HFFc6 (cell line): ENCODE results near the gene DIRAS1. TPM values are rescaled to one million over a fixed set of nuclear protein-coding genes. Genes with fewer than 3 reads are reported as not detected.

ENCODE experiments used
- DNase-seq: peaks from one replicate; pipeline ENCODE4 v3.0.0-alpha.2; 2018
- H3K27ac Mint-ChIP-seq: 2 replicates; pipeline ENCODE4 v1.8.0; 2020; ENCODE audit warnings: mild to moderate bottlenecking, mixed read lengths
- H3K27me3 Mint-ChIP-seq: 2 replicates; pipeline ENCODE4 v1.8.0; 2021; ENCODE audit warnings: mild to moderate bottlenecking, moderate library complexity, mixed read lengths; ENCODE audit not compliant: insufficient read depth
- H3K36me3 Mint-ChIP-seq: 2 replicates; pipeline ENCODE4 v1.8.0; 2021; ENCODE audit warnings: low read depth, mixed read lengths
- H3K4me1 Mint-ChIP-seq: 2 replicates; pipeline ENCODE4 v1.8.0; 2020; ENCODE audit warnings: low read depth, mixed read lengths
- H3K4me3 Mint-ChIP-seq: 2 replicates; pipeline ENCODE4 v1.8.0; 2020; ENCODE audit warnings: mild to moderate bottlenecking, moderate library complexity, mixed read lengths
- H3K9me3 Mint-ChIP-seq: 2 replicates; pipeline ENCODE4 v1.8.0; 2020; ENCODE audit warnings: mild to moderate bottlenecking, mixed read lengths
- total RNA-seq, 6 experiments: library from RNA; stranded (reverse); fragmentation: NEBNext Ultra II Directional; extraction: Animal tissue kit (Norgen Biotek cat#: 25700); gene quantifications; 2 replicates in 1 of 6; 3 replicates in 5 of 6; pipeline ENCODE4 v1.2.3, GENCODE V29; 2021
- TF ChIP-seq, protein P1 (sequence below): fragments of 200-600 bp; sonication (generic); IDR thresholded peaks from 2 replicates; pipeline ENCODE4 v1.5.0; 2021; ENCODE audit warnings: antibody characterized with exemption, mild to moderate bottlenecking

The DIRAS1 gene
- total RNA-seq, 6 experiments from 2014 or later, result 10.6 to 21.6 (median 12.7) TPM

DNA sequence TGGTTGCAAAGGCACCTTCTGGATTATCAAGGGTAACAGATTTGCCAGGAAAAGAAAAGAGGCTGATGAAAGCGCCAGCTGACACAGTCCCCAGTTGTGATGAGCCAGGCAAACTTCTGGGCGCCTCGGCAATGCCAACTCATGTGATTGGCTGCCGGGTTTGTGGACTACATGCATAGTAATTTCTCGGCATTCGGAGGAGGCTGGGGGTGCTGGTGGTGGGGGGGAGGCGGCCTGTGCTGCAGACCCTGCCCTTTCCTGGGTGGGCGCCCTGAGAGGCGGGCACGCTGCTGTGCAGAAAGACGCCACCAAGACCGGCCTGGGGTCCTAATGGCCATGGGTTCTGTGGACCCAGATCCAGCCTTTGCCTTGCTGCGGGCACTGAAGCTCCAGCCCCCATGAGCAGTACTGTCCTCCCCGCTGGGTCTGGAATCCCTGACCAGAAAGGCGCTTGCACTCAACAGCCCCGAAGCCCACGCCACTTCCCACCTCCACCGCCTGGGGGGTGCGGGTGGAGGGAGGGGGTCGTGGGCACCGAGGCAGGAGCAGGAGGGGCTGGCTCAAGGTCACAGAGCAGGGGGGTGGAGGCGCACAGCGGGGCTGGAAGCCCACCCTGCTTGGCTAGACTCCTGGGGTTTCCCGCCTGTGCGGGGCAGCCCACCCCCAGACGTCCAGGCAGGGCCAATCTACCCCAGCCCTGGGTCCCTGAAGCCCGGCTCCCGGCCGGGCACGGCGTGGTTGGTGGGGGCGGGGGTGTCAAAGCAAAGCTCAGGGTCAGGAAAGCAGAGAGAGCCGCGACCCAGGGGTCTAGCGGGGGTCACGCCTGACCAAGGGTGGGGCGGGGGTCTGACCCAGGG lies 1.0 kb downstream of the DIRAS1 start:
- H3K4me3 Mint-ChIP-seq, result peak overlapping the region; percentile 78
- DNase-seq, result peak; percentile 33
- H3K4me1 Mint-ChIP-seq, result peaks cover 26% of the 10 kb centered on the region
- TF ChIP-seq, protein P1, sequence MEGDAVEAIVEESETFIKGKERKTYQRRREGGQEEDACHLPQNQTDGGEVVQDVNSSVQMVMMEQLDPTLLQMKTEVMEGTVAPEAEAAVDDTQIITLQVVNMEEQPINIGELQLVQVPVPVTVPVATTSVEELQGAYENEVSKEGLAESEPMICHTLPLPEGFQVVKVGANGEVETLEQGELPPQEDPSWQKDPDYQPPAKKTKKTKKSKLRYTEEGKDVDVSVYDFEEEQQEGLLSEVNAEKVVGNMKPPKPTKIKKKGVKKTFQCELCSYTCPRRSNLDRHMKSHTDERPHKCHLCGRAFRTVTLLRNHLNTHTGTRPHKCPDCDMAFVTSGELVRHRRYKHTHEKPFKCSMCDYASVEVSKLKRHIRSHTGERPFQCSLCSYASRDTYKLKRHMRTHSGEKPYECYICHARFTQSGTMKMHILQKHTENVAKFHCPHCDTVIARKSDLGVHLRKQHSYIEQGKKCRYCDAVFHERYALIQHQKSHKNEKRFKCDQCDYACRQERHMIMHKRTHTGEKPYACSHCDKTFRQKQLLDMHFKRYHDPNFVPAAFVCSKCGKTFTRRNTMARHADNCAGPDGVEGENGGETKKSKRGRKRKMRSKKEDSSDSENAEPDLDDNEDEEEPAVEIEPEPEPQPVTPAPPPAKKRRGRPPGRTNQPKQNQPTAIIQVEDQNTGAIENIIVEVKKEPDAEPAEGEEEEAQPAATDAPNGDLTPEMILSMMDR, result peak; percentile 34; the same call in 1 of the 2 replicates
- peaks cover 9% of the 10 kb centered on the region for H3K9me3 Mint-ChIP-seq
- peak overlapping the region; percentile 55; the same call in 1 of the 2 replicates for H3K27ac Mint-ChIP-seq
- peaks cover 7% of the 10 kb centered on the region for H3K27me3 Mint-ChIP-seq
- peaks cover 9% of the 10 kb centered on the region for H3K36me3 Mint-ChIP-seq

DNA sequence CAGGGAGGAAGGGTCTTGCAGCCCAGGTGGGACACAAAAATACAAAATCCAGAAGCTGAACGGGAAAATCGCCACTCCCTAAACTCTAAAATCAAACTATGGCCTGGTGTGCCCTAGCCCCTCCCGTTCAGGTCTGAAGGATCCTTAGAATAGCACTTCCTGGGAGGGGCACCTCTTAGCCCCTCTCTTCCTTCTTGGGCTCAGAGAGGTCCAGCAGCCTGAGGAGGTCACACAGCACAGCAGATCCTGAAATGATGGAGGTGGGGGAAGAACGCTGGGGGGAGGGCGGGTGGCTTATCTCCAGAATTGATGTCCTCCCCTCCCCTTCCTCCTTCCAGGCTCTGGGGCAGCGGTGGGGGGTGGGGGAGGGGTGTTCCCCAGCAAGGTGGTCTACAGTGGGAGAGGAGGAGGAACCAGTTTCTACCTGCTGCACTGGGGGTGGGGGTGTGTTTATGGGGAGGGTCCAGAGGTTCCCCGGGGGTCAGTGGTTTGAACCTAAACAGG lies 1.9 kb downstream of the DIRAS1 start:
- Mint-ChIP-seq H3K9me3 (peaks cover 12% of the 10 kb centered on the region), H3K27ac (no peak overlapping the region), H3K4me3 (no peak overlapping the region), H3K27me3 (peaks cover 6% of the 10 kb centered on the region), H3K4me1 (peaks cover 22% of the 10 kb centered on the region), H3K36me3 (peaks cover 12% of the 10 kb centered on the region)
- DNase-seq, result no peak
- TF ChIP-seq, protein P1, result no peak

DNA sequence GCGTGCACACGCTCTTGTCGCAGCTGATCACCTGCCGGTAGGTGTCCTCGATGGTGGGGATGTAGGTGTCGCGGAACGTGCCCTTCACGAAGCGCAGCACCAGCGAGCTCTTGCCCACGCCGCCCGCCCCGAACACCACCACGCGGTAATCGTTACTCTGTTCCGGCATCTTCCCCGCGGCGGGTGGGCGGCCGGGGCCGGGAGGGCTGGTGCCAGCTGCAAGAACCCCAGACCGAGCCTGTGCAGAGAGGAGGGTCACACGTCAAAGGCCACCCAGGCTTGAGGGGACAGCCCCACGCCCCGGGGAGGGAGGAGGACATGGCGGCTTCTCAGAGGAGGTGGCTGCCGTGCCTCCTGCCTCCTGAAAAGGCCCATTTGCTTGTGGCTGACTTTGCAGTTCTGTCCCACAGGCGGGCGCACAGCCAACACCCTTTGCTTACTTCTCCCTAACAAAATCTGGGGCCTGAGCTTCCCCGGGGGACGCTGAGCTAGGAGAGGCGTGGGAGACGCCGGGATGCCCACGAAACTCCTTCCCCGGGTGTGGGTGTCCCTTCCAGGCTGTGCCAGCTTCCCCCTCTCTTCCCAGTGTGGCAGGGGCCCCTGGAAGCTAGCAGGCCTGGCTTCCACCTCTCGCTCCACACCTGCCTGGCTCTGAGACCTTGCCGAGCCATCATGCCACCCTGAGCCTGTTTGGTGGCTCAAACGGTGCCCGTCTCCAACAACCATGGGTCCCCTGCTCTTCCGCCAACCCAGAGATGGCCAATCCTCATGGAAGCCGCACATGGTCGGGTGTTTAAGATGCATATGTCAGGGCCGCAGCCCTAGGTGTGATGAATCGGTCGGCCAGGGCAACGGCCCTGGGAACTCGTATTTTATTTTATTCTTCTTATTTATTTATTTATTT lies 3.3 kb downstream of the DIRAS1 start:
- H3K4me1 Mint-ChIP-seq, result peaks cover 10% of the 10 kb centered on the region; the same call in 1 of the 2 replicates
- no peak overlapping the region for H3K4me3 Mint-ChIP-seq
- peaks cover 12% of the 10 kb centered on the region for H3K36me3 Mint-ChIP-seq
- H3K9me3 Mint-ChIP-seq, result peaks cover 12% of the 10 kb centered on the region
- peaks cover 6% of the 10 kb centered on the region for H3K27me3 Mint-ChIP-seq
- TF ChIP-seq, protein P1, result no peak
- no peak overlapping the region for H3K27ac Mint-ChIP-seq
- DNase-seq, result no peak

DNA sequence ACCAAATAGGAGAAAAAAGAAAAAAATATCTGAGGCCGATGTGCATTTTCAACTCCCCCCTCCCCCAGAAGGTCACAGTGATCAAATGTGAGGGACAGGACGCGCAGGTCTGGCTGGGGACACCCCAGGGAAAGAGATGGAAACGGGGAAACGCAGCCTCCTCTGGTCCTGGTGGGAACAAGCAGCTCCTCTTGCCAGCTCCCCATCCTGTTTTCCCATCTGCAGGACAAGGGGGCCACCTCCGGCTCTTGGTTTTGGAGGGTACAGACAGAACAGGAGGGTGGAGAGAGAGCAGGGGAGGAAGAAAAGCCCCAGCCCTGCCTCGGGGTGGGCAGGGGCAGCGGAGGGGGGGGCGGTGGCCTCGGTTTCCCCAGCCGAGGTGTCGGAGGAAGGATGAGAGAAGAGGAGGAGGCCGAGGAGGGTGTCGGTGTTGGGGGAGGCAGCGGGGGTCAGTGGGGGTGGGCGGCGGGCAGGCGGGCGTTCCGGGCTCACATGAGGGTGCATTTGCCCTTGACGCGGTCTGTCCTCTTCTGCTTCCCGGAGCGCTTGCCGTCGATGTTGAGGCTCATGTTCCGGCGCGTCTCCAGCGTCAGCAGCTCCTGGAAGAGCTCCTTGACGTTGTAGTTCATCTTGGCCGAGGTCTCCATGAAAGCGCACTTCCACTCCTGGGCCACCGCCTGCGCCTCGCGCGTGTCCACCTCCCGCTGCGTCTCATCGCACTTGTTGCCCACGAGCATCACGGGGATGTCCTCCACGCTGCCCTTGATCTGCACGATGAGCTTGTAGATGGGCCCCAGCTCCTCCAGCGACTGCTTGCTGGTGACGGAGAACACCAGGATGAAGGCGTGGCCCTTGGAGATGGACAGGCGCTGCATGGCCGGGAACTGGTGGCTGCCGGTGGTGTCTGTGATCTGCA lies 4.2 kb downstream of the DIRAS1 start:
- H3K27me3 Mint-ChIP-seq, result peaks cover 6% of the 10 kb centered on the region

More for the DNA sequence above, 4.2 kb downstream of the DIRAS1 start:
- H3K36me3 Mint-ChIP-seq, result peaks cover 12% of the 10 kb centered on the region
- peaks cover 12% of the 10 kb centered on the region for H3K9me3 Mint-ChIP-seq
- peaks cover 9% of the 10 kb centered on the region for H3K4me1 Mint-ChIP-seq
- no peak overlapping the region for H3K4me3 Mint-ChIP-seq
- H3K27ac Mint-ChIP-seq, result no peak overlapping the region
- no peak for DNase-seq
- TF ChIP-seq, protein P1, result no peak
